NCI-H2171 (cell line): ENCODE data around the gene STK38L.
"Not testable (repeated sequence)": the region's sequence is repeated elsewhere in the genome, so short reads cannot be mapped to it uniquely, and the experiment has no call there.

ENCODE experiments used
- DNase-seq: peaks from one replicate; lab custom pipeline; 2025; lab: John Stamatoyannopoulos, UW

Gene STK38L

GRCh38 chr12:27226407-27226929 is 17.6 kb upstream of the STK38L start:
- DNase-seq = peak; percentile 35

GRCh38 chr12:27229367-27229766 is 14.7 kb upstream of the STK38L start:
- no peak for DNase-seq

- DNase-seq = not testable (repeated sequence)
Measured at GRCh38 chr12:27231374-27231773, 12.7 kb upstream of the STK38L start.

- DNase-seq = no peak
Measured at GRCh38 chr12:27233814-27234213, 10.3 kb upstream of the STK38L start.

GRCh38 chr12:27236498-27236897 is 7.6 kb upstream of the STK38L start:
- DNase-seq = no peak

- no peak for DNase-seq
Measured at GRCh38 chr12:27237790-27238771, 6.0 kb upstream of the STK38L start.

GRCh38 chr12:27243006-27243405 is 1.1 kb upstream of the STK38L start:
- DNase-seq = no peak

- no peak for DNase-seq
Measured at GRCh38 chr12:27244689-27245488, 803 bp downstream of the STK38L start.

- no peak for DNase-seq
Measured at GRCh38 chr12:27246141-27246540, 2.1 kb downstream of the STK38L start.

GRCh38 chr12:27246774-27247173 is 2.7 kb downstream of the STK38L start:
- no peak for DNase-seq

GRCh38 chr12:27252934-27253333 is 8.8 kb downstream of the STK38L start:
- no peak for DNase-seq

GRCh38 chr12:27253347-27253746 is 9.3 kb downstream of the STK38L start:
- no peak for DNase-seq

GRCh38 chr12:27255806-27256205 is 11.7 kb downstream of the STK38L start:
- DNase-seq = no peak

GRCh38 chr12:27257104-27257843 is 13.2 kb downstream of the STK38L start:
- no peak for DNase-seq

GRCh38 chr12:27260746-27261145 is 16.7 kb downstream of the STK38L start:
- no peak for DNase-seq

GRCh38 chr12:27261866-27262265 is 17.8 kb downstream of the STK38L start:
- no peak for DNase-seq

GRCh38 chr12:27270148-27270547 is 26.1 kb downstream of the STK38L start:
- no peak for DNase-seq

GRCh38 chr12:27271206-27271605 is 27.1 kb downstream of the STK38L start:
- no peak for DNase-seq

GRCh38 chr12:27272373-27273028 is 28.4 kb downstream of the STK38L start:
- no peak for DNase-seq

GRCh38 chr12:27273114-27273513 is 29.0 kb downstream of the STK38L start:
- DNase-seq = no peak

- DNase-seq = no peak
Measured at GRCh38 chr12:27274706-27275105, 30.6 kb downstream of the STK38L start.
